Omental fat pad (tissue), 4 donors: Measurements from ENCODE around the gene PROX1. TPM values are rescaled to one million over a fixed set of nuclear protein-coding genes. Genes with fewer than 3 reads are reported as not detected.

ENCODE experiments used
- ATAC-seq: fragments of 150-250 bp; one replicate; pipeline ENCODE4 v1.9.1; 2016; ENCODE audit warnings: mild to moderate bottlenecking, moderate library complexity; ENCODE audit not compliant: low FRiP score
- DNase-seq: peaks from one replicate; pipeline ENCODE4 v3.0.0-alpha.2; 2019; ENCODE audit warnings: low spot score
- total RNA-seq, 4 donors: library from RNA; depleted of rRNA; stranded (reverse); fragments of >200 nt; gene quantifications; one replicate each; pipeline ENCODE4 v1.1.0, GENCODE V29; 2016
- TF ChIP-seq, protein P1 (sequence below), 3 donors: fragments of 450-650 bp; IDR thresholded peaks; one replicate each; pipeline ENCODE4 v1.5.1; 2016 to 2017; ENCODE audit warnings: antibody characterized with exemption in 3 of 3, mild to moderate bottlenecking in 3 of 3, moderate library complexity in 2 of 3

The PROX1 gene
- total RNA-seq, 4 donors from 2014 or later, result 0.96 to 8.4 (median 4.6) TPM

DNA sequence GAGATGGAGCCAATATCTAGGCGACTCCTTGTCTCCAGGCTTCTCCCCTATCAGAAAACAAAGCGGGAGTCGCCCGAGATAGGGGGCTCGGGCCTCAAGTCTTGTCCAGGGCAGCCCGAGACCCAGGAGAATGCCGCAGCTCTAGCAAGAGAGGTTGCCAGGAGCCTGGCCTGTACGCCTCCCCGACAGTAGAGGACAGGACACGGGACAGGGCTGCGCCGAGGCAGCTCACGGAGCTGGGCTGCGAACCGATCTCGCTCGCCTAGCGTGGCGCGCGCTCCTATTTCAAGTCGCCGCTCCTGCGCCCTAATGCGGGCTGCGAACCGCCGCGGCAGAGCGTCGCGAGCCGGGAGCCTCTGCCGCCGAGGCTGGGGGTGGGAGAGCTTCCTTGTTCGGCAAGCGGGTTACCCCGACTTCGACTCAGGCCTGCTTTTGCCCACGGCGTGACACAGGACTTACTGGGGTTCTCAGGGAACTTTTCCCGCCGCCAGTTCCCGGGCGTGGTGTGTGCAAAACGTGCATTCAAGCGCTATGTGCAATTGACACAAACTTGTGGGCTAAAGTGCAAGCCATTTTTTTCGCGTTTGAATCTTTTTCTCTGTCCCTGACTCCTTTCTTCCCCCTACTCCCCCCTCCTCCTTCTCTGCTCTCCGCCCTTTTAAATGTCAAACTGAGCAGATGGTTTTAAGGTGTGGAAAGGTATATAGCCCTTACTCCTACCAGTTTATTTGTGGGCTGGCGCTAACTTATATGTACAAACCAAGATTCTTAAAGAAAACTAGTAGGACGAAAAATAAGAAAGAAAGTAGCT is 2.4 kb upstream of the PROX1 start:
- ATAC-seq (no peak), DNase-seq (no peak)
- TF ChIP-seq, protein P1, sequence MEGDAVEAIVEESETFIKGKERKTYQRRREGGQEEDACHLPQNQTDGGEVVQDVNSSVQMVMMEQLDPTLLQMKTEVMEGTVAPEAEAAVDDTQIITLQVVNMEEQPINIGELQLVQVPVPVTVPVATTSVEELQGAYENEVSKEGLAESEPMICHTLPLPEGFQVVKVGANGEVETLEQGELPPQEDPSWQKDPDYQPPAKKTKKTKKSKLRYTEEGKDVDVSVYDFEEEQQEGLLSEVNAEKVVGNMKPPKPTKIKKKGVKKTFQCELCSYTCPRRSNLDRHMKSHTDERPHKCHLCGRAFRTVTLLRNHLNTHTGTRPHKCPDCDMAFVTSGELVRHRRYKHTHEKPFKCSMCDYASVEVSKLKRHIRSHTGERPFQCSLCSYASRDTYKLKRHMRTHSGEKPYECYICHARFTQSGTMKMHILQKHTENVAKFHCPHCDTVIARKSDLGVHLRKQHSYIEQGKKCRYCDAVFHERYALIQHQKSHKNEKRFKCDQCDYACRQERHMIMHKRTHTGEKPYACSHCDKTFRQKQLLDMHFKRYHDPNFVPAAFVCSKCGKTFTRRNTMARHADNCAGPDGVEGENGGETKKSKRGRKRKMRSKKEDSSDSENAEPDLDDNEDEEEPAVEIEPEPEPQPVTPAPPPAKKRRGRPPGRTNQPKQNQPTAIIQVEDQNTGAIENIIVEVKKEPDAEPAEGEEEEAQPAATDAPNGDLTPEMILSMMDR (IDR thresholded peaks at IDR 0.05), result no peak

DNA sequence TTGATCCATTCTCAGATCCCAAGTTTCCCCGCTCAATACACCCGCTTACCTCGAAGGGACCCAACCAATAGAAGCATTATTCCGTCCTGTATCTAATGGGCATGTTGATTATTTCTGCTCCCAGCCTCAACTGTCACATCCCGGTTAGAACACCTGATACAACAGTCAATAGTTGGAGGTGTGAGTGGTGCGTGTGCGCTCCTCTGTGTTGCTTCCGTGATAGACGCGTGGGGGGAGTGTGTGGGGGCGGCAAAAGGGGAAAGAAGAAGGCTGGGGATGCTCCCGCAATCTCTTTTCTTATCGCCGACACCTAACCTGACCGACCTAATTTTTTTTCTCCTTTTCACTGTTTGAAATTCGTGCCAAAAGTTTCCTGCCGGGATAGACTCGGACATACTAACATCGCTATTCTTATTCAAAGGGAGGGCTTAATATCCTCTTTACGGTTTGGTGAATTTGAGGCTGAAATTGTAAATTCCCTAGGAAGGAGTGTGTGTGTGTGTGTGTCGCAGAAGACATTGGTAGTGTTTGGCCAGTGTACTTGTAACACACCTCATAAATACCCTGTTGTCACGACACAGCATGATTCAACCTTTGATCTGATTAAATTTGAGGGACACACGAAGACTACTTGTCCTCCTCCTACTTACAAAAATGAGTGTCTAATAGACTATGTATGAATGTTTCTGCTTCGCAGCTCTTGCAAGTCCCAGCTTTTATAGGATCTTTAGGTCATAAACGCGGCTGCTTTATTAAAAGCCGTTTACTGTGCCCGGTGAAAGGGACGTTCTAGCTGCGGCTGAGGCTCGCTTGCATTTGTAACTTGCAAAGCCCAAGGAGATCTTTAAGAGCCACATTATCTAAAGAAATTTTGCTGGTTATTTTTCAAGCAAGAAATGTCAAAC is 1.5 kb upstream of the PROX1 start:
- ATAC-seq (no peak), DNase-seq (no peak)
- TF ChIP-seq, protein P1 (IDR thresholded peaks at IDR 0.05), result no peak

DNA sequence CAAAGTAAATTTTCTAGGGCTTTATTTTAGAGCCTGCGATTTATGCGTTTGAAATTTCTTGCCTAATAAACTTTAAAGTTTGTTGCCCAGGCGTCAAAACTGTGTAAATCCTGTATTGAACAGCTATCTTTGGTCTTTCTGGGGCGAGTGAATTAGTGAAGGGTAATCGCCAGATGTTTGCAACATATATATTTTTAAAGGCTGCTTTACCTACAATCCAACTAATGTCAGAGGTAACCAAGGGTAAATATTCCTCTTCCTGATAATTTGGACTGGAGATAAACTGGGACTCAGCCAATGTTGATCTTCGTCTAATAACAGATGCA is 885 bp upstream of the PROX1 start:
- TF ChIP-seq, protein P1 (IDR thresholded peaks at IDR 0.05), result no peak
- no peak for ATAC-seq

DNA sequence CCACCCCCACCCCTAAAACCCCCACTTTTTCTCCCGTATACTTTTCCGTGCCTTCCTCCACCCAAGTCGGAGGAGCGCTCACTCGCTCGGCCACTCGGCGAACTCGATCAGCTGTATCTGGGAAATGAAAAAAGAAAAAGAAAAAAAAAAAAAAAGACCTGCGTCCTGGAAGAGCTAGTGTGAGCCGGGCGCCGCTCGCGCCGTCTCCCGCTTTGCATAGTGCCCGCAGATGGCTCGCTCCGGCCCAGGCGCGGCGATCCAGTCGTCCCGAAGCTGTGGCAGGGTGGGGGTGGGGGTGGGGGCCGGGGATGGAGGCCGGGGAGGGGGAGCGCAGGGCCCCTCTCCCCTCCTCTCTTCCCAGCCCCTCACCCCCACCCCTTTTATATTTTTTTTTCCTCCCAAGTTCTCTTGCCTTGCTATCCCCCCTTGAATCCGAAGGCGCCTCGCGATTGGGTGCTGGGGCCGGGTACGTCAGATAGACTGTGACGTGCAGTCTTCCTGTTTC is 299 bp upstream of the PROX1 start:
- DNase-seq (no peak), ATAC-seq (peak; percentile 78)
- TF ChIP-seq, protein P1 (IDR thresholded peaks at IDR 0.05), result no peak

More for the DNA sequence above, 885 bp upstream of the PROX1 start:
- DNase-seq, result no peak

DNA sequence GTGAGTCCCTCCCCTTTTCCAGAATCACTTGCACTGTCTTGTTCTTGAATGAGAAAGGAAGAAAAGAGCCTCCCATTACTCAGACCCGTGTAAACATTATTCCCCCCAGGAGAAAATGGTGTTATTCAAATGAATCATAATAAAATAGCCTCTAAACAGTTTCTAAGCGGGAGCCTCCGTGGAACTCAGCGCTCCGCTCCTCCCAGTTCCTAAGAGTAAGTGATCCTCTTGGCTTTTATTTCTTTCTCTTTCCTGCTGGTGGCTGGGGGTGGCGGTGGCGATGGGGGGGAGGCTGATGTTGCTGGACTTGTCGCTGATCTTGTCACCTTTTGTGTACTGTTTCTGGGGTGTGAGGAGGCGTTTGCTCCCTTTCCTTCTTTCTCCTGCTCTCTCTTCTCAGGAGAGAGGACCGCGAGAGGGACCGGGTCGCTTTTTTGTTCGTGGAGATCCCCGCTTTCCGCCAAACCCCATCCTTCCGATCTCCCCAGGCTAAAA is 781 bp downstream of the PROX1 start:
- no peak for DNase-seq
- TF ChIP-seq, protein P1 (IDR thresholded peaks at IDR 0.05), result no peak
- peak; percentile 4 for ATAC-seq

DNA sequence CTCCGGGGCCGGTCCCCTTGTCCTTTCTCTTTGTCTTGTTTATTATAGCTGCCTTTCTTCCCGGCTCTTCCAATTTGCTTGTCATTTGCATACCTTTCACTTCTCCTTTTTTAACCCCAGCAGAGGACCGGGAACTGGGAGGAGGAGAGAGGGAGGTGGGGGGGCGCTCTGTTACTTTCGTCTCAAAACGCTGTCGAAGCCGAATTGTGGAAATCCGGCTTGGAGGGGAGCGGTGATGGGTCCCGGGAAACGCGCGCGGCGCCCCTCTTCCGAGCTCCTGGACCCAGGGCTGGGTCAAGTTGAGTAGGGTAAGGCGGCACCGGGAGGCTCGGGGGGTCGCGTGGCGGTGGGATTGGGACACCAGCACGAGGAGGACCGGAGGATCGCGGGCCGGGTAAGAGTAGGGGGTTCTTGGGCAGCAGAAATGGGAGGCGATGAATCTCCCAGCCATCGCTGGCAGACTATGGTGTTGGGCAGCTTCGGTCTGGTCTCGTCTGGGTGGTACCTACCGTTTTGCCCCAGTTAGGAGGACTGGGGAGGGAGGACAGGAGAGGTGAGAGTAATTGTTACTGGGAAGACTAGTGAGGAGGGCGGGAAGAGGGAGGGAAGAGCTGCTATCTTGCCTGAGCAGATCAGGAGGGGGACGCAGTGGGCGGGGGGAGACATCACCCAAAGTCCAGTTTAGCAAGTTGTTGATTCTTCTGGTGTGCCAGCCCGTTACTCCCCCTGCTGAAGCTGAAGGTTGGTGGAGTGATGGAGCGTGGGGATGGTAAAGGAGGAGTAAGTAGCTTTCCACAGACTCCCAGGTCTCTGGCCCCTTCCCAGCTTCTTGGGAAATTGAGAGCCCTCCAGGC is 1.5 kb downstream of the PROX1 start:
- ATAC-seq (peak; percentile 68), DNase-seq (no peak)
- TF ChIP-seq, protein P1 (IDR thresholded peaks at IDR 0.05), result no peak
